Mucosa of rectum (tissue), 2 donors: ENCODE data around the gene CNGA4.

Source experiments
- H3K27ac ChIP-seq, 2 donors: one replicate each; pipeline ENCODE4 v1.7.0; 2013; ENCODE audit warnings: inconsistent platforms in 2 of 2, low read depth in 2 of 2, low read length in 2 of 2
- H3K27me3 ChIP-seq, 2 donors: one replicate each; pipeline ENCODE4 v1.7.0; 2013; ENCODE audit warnings: low read length in 2 of 2; ENCODE audit not compliant: control insufficient read depth in 2 of 2, insufficient read depth in 2 of 2
- H3K36me3 ChIP-seq, 2 donors: one replicate each; pipeline ENCODE4 v1.7.0; 2013; ENCODE audit warnings: low read length in 2 of 2; ENCODE audit not compliant: control insufficient read depth in 2 of 2, insufficient read depth in 2 of 2
- H3K4me1 ChIP-seq, 2 donors: one replicate each; pipeline ENCODE4 v1.7.0; 2013; ENCODE audit warnings: low read length in 2 of 2, mild to moderate bottlenecking in 1 of 2; ENCODE audit not compliant: control insufficient read depth in 2 of 2, insufficient read depth in 2 of 2
- H3K4me3 ChIP-seq, 2 donors: one replicate each; pipeline ENCODE4 v1.7.0; 2013; ENCODE audit warnings: low read length in 2 of 2
- H3K9ac ChIP-seq, 2 donors: one replicate each; pipeline ENCODE4 v1.7.0; 2013; ENCODE audit warnings: low read length in 2 of 2, low read depth in 1 of 2, mild to moderate bottlenecking in 1 of 2
- H3K9me3 ChIP-seq, 2 donors: one replicate each; pipeline ENCODE4 v1.7.0; 2013; ENCODE audit warnings: low read length in 2 of 2; ENCODE audit not compliant: control insufficient read depth in 2 of 2
- donor health status: healthy.
- donor health status: Normal muscosa, but diverticular disease.

Gene CNGA4

DNA sequence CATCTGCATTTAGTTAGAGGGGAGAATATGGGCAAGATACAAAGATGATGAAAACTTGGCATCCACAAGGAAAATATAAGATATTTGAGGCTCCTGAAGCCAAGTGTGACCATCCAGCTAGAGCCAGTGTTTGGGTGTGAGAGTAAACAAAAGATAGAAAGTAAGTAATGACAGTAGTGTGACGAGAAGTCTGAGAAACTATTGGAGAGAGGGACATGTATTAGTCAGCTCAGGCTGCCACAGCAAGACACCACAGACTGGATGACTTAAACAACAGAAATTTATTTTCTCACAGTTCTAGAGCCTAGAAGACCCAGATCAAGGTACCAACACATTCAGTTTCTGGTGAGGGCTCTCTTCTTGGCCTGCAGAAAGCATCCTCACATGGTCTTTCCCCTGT is 14.3 kb downstream of the CNGA4 start:
- no peak overlapping the region for H3K4me3 ChIP-seq
- peaks cover 9 to 10% of the 10 kb centered on the region in 2 donors for H3K27me3 ChIP-seq
- no peaks in the 10 kb centered on the region for H3K9me3 ChIP-seq
- H3K9ac ChIP-seq = no peak overlapping the region
- no peak overlapping the region for H3K27ac ChIP-seq
- peaks cover 0 to 6% of the 10 kb centered on the region in 2 donors for H3K4me1 ChIP-seq
- no peaks in the 10 kb centered on the region for H3K36me3 ChIP-seq

- no peak overlapping the region for H3K9ac ChIP-seq
- H3K27me3 ChIP-seq = peaks cover 38 to 39% of the 10 kb centered on the region in 2 donors
- H3K9me3 ChIP-seq = no peaks in the 10 kb centered on the region
- H3K36me3 ChIP-seq = no peaks in the 10 kb centered on the region
- H3K27ac ChIP-seq = no peak overlapping the region
- no peak overlapping the region for H3K4me3 ChIP-seq
- H3K4me1 ChIP-seq = peaks cover 0 to 5% of the 10 kb centered on the region in 2 donors
These were observed 19.3 kb downstream of the CNGA4 start for GRCh38 chr11:6258141-6258540.

DNA sequence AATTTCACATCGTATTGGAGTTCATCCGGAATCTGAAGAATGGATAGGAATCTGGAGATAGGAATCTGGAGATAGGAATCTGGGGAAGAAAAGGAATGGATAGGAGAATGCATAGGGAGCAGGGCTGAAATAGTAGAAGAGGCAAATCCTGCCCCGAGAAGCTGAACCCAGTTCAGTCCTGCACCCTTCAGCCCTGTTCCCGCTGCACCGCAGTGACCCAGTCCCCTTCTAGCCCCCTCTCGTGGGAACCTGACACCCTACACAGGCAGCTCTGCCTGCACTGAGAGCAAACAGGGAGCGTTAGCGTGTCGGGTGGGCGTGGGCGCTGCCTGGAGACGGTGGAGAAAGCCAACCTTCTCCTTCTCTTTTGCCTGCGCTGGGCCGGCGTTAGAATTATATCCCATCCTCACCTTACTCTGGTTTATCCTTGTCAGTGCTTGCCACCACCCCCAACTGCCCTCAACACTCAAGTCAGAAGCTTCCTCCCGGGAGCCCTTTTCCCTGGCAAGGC is 19.7 kb downstream of the CNGA4 start:
- no peak overlapping the region for H3K4me3 ChIP-seq
- no peaks in the 10 kb centered on the region for H3K36me3 ChIP-seq
- peaks cover 38 to 39% of the 10 kb centered on the region in 2 donors for H3K27me3 ChIP-seq
- no peak overlapping the region for H3K9ac ChIP-seq
- no peaks in the 10 kb centered on the region for H3K9me3 ChIP-seq
- H3K27ac ChIP-seq = no peak overlapping the region
- peaks cover 0 to 5% of the 10 kb centered on the region in 2 donors for H3K4me1 ChIP-seq

DNA sequence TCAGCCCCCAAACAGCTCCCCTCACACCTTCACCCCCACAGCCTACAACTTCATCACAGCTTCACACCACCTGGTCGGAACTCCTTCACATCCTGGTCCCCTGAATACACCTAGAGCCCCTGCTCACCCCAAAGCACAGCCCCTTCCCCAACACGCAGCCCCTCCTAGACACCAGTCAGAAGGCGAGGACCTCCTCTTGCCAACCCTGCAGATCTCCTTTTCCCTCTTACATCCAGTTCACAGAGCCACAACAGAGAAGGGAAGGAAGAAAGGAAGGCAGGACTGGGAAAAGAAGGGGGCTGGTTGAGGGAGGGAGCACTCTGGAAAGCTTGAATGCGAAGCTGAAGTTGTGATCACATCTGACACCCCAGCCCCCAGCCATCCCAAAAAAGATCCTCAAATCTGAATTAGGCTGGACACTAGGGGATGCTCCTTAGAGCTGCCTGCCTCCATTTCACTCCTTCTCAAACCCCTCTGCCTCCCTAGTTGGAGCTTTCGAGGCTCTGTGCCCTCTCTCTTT is 21.4 kb downstream of the CNGA4 start:
- Histone ChIP-seq H3K4me1 (peaks cover 0 to 5% of the 10 kb centered on the region in 2 donors), H3K27ac (no peak overlapping the region), H3K27me3 (peaks cover 38 to 41% of the 10 kb centered on the region in 2 donors), H3K36me3 (no peaks in the 10 kb centered on the region), H3K9me3 (no peaks in the 10 kb centered on the region), H3K9ac (no peak overlapping the region), H3K4me3 (no peak overlapping the region)

GRCh38 chr11:6263662-6264061 is 24.8 kb downstream of the CNGA4 start:
- Histone ChIP-seq H3K4me3 (no peak overlapping the region), H3K9me3 (no peaks in the 10 kb centered on the region), H3K27ac (no peak overlapping the region), H3K4me1 (peaks cover 0 to 5% of the 10 kb centered on the region in 2 donors), H3K36me3 (no peaks in the 10 kb centered on the region), H3K9ac (no peak overlapping the region), H3K27me3 (peaks cover 25 to 27% of the 10 kb centered on the region in 2 donors)

GRCh38 chr11:6268820-6269219 is 29.9 kb downstream of the CNGA4 start:
- no peak overlapping the region for H3K4me3 ChIP-seq
- H3K27me3 ChIP-seq = peaks cover 0 to 2% of the 10 kb centered on the region in 2 donors
- no peak overlapping the region for H3K27ac ChIP-seq
- H3K4me1 ChIP-seq = no peaks in the 10 kb centered on the region
- H3K36me3 ChIP-seq = no peaks in the 10 kb centered on the region
- no peaks in the 10 kb centered on the region for H3K9me3 ChIP-seq
- no peak overlapping the region for H3K9ac ChIP-seq

- Histone ChIP-seq H3K4me3 (no peak overlapping the region), H3K27ac (no peak overlapping the region), H3K9ac (no peak overlapping the region), H3K4me1 (no peaks in the 10 kb centered on the region), H3K9me3 (no peaks in the 10 kb centered on the region), H3K36me3 (no peaks in the 10 kb centered on the region), H3K27me3 (no peaks in the 10 kb centered on the region)
These were observed 31.1 kb downstream of the CNGA4 start for GRCh38 chr11:6269994-6270393.

DNA sequence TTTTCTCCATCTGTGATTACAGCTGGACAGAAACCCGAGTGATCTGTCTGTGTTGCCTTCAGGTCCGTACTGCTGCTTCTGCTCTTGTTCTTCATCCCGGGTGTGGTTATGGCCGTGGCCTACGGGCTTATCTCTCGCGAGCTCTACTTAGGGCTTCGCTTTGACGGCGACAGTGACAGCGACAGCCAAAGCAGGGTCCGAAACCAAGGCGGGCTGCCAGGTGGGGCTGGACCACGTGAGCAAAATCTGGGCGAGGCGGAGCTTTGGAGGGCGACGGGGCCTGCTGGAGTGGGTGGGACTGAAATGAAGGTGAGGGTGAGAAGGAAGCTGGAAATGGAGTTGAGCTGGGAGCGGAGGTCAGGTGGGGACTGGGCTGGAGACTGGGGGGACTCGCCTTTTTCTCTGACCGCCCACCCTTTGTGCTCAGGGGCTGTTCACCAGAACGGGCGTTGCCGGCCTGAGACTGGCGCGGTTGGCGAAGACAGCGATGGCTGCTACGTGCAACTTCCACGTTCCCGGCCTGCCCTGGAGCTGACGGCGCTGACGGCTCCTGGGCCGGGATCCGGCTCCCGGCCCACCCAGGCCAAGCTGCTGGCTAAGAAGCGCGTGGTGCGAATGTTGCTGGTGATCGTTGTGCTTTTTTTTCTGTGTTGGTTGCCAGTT is 31.8 kb downstream of the CNGA4 start:
- Histone ChIP-seq H3K9me3 (no peaks in the 10 kb centered on the region), H3K4me3 (no peak overlapping the region), H3K27ac (no peak overlapping the region), H3K36me3 (no peaks in the 10 kb centered on the region), H3K27me3 (no peaks in the 10 kb centered on the region), H3K9ac (no peak overlapping the region), H3K4me1 (no peaks in the 10 kb centered on the region)

- H3K4me3 ChIP-seq = no peak overlapping the region
- no peaks in the 10 kb centered on the region for H3K4me1 ChIP-seq
- no peaks in the 10 kb centered on the region for H3K27me3 ChIP-seq
- H3K9ac ChIP-seq = no peak overlapping the region
- no peak overlapping the region for H3K27ac ChIP-seq
- no peaks in the 10 kb centered on the region for H3K36me3 ChIP-seq
- no peaks in the 10 kb centered on the region for H3K9me3 ChIP-seq
These were observed 32.7 kb downstream of the CNGA4 start for GRCh38 chr11:6271598-6271997.

GRCh38 chr11:6273188-6273587 is 34.3 kb downstream of the CNGA4 start:
- no peak overlapping the region for H3K4me3 ChIP-seq
- no peak overlapping the region for H3K9ac ChIP-seq
- H3K9me3 ChIP-seq = no peaks in the 10 kb centered on the region
- no peak overlapping the region for H3K27ac ChIP-seq
- H3K36me3 ChIP-seq = no peaks in the 10 kb centered on the region
- H3K4me1 ChIP-seq = no peaks in the 10 kb centered on the region
- H3K27me3 ChIP-seq = no peaks in the 10 kb centered on the region
